ENCODE measurements around the gene ANKRD33B. TPM values are rescaled to one million over a fixed set of nuclear protein-coding genes. Genes with fewer than 3 reads are reported as not detected.

The ANKRD33B gene
- total RNA-seq, 1 experiment from 2014 or later: 10.9 TPM

- CTCF ChIA-PET: interaction anchor here (2.0 kb wide), 1 partner anchor 39 kb away, joined by 6 read pairs; no protein-coding TSS in a partner anchor
These were observed 25.0 kb downstream of the ANKRD33B start for GRCh38 chr5:10588779-10589447.

More at GRCh38 chr5:10588779-10589447, 25.0 kb downstream of the ANKRD33B start:
- TF ChIP-seq REST (IDR thresholded peaks at IDR 0.05; ENCODE audit: low read depth): no peak
- no peak for TF ChIP-seq ATF3 (IDR thresholded peaks at IDR 0.05)
- no peak for TF ChIP-seq ELF1 (IDR thresholded peaks at IDR 0.05; ENCODE audit: borderline replicate concordance, low read depth)
- no peak for TF ChIP-seq JUND (IDR thresholded peaks at IDR 0.05)
- TF ChIP-seq SIN3A (IDR thresholded peaks at IDR 0.05; ENCODE audit: low read depth): no peak
- no peak for TF ChIP-seq RAD21 (IDR thresholded peaks at IDR 0.05; ENCODE audit: low read depth)
- no peak for TF ChIP-seq POLR2AphosphoS5 (IDR thresholded peaks at IDR 0.05; ENCODE audit: low read depth, low read length)
- no peak for TF ChIP-seq CEBPB (IDR thresholded peaks at IDR 0.05; ENCODE audit: low read depth)
- TF ChIP-seq EZH2phosphoT487 (IDR thresholded peaks at IDR 0.05; ENCODE audit: borderline replicate concordance): no peak
- TF ChIP-seq EGR1 (IDR thresholded peaks at IDR 0.05; ENCODE audit: low read depth): no peak
- no peak for TF ChIP-seq TCF7L2 (IDR thresholded peaks at IDR 0.05; ENCODE audit: borderline replicate concordance, extremely low read depth, insufficient read depth, insufficient read length)
- no peak for TF ChIP-seq CTCF (IDR thresholded peaks at IDR 0.05 in 2 of 3, conservative IDR thresholded peaks at IDR 0.05 in 1 of 3; ENCODE audit: borderline replicate concordance in 1 of 3, insufficient read depth in 1 of 3, low read depth in 2 of 3, low read length in 2 of 3)
- TF ChIP-seq FOSL1 (IDR thresholded peaks at IDR 0.05; ENCODE audit: low read depth): no peak
- no peak for TF ChIP-seq CBX3 (IDR thresholded peaks at IDR 0.05; ENCODE audit: low read depth)
- no peak for TF ChIP-seq YY1 (IDR thresholded peaks at IDR 0.05; ENCODE audit: extremely low read depth, insufficient replicate concordance, low read depth, low read length)
- TF ChIP-seq ZFX (IDR thresholded peaks at IDR 0.05): no peak
- Histone ChIP-seq H3K4me2 (ENCODE audit: low read length) (no peak overlapping the region), H3K9me3 (ENCODE audit: control insufficient read depth in 1 of 2, insufficient read depth in 1 of 2, low read depth in 1 of 2, low read length in 2 of 2) (no peaks in the 10 kb centered on the region), H2AFZ (ENCODE audit: low read depth, low read length, poor library complexity, severe bottlenecking) (no peak overlapping the region), H3K9ac (ENCODE audit: low read length) (no peak overlapping the region), H3K27ac (ENCODE audit: low read depth, low read length) (no peak overlapping the region), H3K27me3 (ENCODE audit: insufficient read depth, low read length) (no peaks in the 10 kb centered on the region), H3K4me3 (replicated peaks in 1 of 2; ENCODE audit: low read depth in 1 of 2, low read length in 2 of 2) (no peak overlapping the region), H3K4me1 (ENCODE audit: control insufficient read depth in 1 of 2, insufficient read depth in 2 of 2, low read length in 2 of 2) (peaks cover 5 to 51% of the 10 kb centered on the region in 2 experiments), H3K9me2 (ENCODE audit: insufficient read depth) (no peaks in the 10 kb centered on the region), H3K36me3 (ENCODE audit: control insufficient read depth in 1 of 2, insufficient read depth in 2 of 2, low read length in 2 of 2) (no peaks in the 10 kb centered on the region), H3K79me2 (ENCODE audit: insufficient read depth, low read length) (peaks cover 78% of the 10 kb centered on the region), H4K20me1 (ENCODE audit: insufficient read depth) (no peaks in the 10 kb centered on the region)
- ChIA-PET POLR2A (no interaction called here), RAD21 (ENCODE audit: low non-redundant PET in 1 of 2, low total read pairs in 2 of 2, uncharacterized antibody in 2 of 2, unreplicated experiment in 2 of 2) (no interaction called here)
- BruUV-seq (replicated peaks): no TSS peak
- no peak for DNase-seq (ENCODE audit: low read depth, low spot score)
- no peak for ATAC-seq
- intact Hi-C loops (cut with micrococcal nuclease): no loop called here

Data from HCT116 (cell line).